HG02884 (cell line): ENCODE data around the gene RIMBP2.

Source experiments
- ATAC-seq: cut with Tn5 transposase; IDR thresholded peaks from one replicate; pipeline ENCODE4 v1.9.1; 2021; ENCODE audit warnings: mild to moderate bottlenecking, moderate library complexity; ENCODE audit not compliant: unreplicated experiment

RIMBP2 gene

DNA sequence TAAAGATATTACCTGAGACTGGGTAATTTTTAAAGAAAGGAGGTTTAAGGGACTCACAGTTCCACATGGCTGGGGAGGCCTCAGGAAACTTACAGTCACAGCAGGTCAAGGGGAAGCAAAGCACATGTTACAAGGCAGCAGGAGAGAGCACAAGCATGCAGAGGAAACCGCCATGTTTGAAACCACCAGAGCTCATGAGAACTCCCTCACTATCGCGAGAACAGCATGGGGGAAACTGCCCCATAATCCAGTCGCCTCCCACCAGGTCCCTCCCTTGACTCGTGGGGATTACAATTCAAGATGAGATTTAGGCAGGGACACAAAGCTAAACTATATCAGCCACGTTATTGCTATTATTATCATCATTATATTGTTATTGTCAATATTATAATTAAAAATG, 138.7 kb downstream of the RIMBP2 start:
- no peak for ATAC-seq

DNA sequence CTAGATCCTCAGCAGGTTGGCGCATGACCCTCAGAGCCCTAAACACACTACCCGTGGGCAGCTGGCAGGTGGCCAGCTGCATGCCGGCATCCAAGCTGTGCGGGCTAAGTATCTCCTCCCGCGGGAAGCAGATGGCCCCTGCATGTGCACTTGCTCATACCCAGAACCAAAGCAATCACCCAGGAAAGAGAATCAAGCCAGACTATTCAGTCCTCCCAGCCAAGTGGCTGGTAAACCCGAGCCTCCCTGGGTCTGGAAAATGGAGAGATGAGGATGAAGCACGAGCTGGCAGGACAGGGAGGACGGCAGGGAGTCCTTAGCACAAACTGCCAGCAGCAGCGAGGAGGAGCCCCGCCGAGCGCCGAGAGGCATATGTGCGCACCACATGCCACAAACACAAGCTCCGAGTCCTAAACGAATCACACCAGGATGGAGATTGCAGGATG, 139.7 kb downstream of the RIMBP2 start:
- ATAC-seq: no peak

DNA sequence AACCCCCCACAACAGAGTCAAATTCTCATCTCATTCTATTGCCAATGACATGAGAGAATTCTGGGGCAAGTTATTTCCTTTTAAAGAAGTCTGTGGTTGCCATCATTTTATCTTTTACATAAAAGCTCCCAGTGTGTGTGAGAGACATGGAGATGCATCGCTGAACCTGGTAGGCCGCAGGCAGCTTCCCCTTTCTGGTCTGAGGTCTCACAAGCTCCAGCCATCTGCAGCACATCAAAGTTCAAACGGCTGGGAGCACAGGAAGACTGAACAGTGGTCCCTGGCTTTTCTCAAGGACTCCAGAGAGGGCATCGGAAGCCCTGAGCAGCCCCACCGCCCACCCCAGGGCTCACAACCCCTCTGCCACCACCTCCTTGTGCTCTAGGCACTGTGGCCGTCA, 141.7 kb downstream of the RIMBP2 start:
- no peak for ATAC-seq

DNA sequence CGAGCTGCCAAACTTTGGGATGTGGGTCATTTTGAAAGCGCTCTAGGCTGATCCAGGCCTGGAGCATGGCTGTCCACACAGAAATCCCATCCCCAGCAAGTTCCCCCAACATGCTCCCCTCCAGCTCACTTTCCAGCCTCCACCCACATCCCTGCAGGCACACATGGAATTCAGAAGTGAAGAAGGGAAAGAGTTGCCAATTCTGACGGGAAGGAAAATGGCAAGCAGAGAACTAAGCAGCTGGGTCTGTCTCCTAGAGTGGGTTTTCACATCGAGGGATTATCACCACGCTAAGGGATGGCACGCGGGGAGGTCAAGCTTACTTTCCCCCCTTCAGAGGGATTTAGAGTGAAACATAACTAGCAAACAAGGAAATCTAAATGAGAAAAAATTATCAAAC, 142.3 kb downstream of the RIMBP2 start:
- no peak for ATAC-seq

DNA sequence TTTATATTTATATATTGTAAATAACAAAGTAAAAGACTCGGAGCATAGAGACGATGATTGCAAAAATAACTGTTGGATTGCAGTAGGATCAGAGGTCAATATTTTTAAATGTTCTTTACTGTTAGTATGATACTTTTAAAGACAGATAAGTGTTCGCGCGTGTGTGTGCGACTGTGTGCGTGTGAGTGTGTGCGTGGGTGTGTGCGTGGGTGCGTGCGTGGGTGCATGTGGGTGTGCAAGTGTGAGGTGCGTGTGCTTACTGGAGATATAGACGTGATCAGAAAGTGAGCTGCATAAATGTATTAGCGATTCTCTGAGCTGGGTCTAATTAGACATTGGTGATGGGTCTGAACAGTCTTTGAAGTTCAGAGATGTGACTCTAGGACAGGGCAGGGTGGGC, 142.9 kb downstream of the RIMBP2 start:
- ATAC-seq: no peak

DNA sequence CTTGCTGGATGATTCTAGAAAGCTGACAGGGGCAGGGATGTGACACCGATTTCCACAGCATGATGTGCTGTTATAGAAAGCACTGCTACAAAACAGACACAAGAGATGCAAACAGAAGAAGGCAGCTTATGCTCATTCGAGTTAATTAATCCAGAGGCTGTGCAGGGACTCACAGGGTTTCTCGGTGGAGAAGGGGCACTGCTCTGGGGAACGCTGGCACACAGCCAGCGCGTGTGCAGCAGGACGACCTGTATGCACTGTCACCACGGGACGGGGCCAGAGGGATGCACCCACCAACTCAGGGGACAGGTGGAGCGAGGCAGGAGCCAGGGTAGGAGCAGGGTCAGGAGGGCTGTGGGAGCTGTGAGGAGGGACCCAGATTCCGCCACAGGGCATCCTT, 143.5 kb downstream of the RIMBP2 start:
- ATAC-seq: no peak

DNA sequence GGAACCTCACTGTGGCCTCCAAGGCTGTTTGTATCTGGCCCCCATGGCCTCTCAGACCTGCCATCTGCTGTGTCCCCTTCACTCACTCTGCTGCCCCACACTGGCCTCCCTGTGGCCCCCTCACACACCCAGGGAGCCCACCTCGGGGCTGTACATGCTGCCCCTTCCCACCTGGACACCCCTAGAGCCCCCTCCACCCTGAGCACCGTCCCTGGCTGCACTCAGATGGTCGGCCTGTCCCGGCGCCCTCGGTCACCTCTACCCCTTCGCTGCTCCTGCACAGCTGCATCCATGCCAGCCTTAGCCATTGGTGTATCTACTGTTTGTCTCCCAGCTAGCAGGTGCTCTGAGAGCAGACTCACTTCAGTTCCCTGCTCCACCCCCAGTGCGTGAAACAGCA, 144.4 kb downstream of the RIMBP2 start:
- no peak for ATAC-seq

DNA sequence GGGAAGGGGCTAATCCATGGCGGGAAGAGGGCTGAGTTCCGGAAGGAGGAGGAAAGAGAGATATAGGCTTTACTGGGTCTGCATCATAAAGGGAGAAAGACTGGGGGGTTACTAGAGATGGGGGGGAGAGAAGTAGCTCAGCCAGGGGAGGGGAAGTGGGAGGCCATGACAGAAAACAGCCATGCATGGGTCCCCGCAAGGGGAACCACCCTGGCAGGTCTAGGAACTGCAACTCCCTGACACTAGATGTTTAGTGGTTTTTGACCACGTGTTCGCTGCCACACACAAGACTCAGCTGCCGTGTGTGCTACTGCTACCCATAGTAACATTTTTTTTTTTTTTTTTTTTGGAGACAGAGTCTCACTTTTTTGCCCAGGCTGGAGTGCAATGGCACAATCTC, 145.0 kb downstream of the RIMBP2 start:
- no peak for ATAC-seq

DNA sequence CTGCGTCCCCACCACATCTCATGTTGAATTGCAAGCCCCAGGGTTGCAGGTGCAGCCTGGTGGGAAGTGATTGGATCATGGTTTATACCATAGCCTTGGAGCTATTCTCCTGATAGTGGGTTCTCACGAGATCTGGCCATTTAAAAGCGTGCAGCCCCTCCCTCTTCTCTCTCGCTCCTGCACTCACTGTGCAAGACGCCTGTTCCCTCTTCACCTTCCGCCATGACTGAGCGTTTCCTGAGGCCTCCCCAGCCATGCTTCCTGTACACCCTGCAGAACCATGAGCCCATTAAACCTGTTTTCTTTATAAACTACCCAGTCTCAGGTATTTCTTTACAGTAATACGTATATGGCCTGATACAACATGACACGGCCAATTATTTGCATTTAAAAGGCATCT, 146.6 kb downstream of the RIMBP2 start:
- ATAC-seq: no peak

DNA sequence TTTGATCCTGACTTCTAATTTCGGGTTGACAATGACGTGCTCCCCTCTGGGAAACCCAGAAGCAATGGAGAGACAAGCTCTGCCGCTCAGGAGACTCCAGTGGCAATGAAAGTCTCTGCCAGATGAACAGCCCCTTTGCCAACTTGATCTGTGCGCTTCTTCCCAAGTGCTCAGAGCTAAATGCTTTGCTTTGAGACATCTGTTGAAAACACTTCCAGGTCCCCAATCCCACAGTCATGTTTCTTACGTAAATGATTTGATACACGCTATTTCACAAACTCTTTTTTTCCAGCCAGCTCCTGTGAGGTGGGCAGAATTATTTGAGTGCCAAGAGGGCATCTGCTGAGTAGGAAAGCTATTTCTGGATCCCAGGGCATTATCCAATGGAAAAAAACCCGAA, 147.6 kb downstream of the RIMBP2 start:
- ATAC-seq: no peak

DNA sequence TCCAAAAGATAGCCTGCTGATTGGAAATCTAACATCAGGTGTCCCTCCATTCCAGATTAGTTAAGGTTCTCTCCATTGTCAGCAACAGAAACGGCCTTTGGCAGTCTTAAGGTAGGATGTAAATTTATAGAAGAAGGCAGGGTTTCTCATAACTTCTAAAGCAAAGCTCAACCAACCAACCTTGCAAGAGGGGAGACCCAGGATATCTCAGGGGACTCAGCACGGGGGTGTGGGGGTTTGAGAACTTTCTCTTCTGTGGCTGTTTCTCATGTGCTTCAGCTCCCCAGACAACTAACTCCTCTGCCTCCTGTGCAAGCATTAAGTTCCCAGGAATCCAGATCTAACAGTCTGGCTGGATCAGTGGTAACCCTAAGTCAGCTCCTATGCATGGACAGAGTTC, 148.1 kb downstream of the RIMBP2 start:
- no peak for ATAC-seq

DNA sequence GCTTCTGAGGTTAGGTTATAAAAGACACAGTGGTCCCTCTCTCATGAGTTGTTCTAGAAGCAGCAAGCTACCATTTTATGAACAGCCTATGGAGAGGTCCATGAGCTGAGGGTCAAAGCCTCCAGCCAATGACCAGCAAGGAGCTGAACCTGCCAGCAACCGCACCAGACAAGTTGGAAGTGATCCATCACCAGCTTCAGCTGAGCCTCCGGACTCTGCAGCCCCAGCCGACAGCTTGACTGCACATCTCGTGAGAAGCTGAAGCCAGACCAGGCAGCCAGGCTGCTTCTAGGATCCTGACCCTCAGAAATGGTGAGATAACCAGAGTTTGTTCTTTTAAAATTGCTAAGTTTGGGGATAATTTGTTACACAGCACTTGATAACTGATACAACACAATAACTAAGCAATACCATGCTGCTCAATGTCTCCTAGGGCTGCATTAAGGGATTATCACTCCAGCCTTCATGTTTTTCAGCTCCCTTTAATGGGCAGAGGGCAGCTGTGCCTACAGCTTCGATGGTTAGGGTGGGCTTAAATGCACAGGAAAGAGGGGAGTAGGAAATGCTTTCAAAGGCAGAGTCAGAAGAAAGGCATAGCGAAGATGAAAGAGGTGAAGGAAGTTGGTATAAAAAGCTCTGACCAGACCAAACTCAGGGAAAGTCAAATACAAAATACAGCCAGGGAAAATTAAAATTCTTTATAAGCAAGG, 149.5 kb downstream of the RIMBP2 start:
- no peak for ATAC-seq

DNA sequence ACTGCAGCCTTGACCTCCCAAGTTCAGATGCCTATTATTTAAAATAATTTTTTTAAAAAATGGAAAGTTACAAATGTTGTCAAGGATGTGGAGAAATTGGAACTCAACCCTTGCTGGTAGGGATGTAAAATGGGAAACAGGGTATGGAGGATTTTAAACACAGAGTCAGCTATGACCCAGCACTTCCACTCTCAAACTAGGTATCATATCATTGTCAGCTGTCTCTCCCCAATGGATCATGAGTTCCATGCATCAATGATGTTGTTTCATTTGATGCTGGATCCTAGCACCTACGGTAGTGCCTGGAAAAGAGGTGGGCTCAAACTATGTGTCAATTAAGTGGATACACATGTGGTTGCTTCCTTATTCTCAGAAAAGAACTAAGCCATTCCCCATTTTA, 150.9 kb downstream of the RIMBP2 start:
- no peak for ATAC-seq

DNA sequence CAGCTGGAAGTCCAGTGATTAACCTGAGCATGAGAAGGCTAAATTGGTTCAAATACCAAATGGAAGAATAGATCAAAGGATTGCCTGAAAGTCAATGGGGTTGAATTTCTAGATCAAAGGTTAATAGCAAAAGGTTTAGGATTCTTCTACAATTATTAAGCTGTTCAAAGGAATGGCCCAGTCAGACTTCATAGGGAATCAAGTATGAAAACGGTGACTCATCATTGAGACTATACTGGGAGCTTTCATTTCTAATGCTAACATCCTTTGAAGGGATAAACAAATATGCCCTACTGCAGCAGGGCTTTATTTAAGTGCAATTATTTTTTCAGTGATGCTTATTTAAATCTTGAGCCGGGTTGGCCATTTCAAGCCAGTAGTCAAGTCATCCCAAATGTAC, 152.8 kb downstream of the RIMBP2 start:
- ATAC-seq: no peak

DNA sequence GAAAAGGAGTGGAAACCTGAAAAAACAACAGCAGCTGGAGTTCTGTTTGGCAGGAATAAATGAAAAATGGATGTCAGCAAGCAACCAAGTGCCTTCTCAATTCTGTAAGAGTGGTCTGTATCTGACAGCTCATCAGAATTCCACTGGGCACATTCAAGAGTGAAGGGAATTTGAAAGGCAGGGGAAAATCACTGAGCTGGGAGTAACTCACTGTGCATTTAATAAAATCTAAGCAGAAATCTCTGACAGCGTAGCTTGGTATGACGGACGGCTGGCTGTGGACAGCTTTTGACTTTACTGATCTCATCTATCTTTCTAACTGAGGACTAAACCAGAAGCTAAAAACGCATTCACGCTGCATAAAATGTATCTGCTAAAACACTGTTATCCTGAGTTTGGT, 153.4 kb downstream of the RIMBP2 start:
- no peak for ATAC-seq

DNA sequence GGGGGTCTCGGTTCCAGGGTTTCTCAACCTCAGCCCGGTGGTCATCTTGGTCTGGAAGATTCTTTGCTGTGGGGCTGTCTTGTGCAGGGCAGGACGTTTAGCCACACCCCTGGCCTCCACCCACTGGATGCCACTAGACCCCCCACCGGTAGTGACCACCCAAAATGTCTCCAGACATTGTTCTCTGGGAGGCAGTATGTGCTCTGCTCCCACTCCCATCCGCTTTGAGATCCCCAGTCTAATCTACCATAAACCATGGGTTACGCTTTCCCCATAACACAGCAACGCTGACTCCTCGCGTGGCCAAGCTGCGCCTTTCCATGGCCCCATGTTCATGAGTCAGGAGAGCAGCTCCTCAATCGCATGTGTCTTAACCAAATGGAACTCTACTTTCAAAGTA, 155.8 kb downstream of the RIMBP2 start:
- no peak for ATAC-seq

DNA sequence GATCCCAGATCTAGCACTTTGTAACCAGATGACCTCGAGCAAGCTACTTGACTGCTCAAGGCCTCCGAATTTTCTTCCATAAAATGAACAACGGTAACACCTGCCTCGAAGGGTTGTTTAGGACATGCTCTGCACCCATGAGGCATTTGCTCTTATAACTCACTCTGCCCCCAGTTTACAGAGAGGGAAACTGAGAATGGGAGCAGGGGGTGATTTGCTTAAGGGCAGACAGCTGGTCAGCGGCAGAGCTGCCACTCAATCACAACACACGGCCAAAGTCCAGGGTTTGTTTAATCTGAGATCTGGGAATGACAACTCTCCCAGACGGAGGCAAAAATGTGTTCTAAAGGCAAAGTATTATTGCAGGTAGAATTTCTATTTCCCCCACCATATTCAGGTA, 156.3 kb downstream of the RIMBP2 start:
- ATAC-seq: no peak

DNA sequence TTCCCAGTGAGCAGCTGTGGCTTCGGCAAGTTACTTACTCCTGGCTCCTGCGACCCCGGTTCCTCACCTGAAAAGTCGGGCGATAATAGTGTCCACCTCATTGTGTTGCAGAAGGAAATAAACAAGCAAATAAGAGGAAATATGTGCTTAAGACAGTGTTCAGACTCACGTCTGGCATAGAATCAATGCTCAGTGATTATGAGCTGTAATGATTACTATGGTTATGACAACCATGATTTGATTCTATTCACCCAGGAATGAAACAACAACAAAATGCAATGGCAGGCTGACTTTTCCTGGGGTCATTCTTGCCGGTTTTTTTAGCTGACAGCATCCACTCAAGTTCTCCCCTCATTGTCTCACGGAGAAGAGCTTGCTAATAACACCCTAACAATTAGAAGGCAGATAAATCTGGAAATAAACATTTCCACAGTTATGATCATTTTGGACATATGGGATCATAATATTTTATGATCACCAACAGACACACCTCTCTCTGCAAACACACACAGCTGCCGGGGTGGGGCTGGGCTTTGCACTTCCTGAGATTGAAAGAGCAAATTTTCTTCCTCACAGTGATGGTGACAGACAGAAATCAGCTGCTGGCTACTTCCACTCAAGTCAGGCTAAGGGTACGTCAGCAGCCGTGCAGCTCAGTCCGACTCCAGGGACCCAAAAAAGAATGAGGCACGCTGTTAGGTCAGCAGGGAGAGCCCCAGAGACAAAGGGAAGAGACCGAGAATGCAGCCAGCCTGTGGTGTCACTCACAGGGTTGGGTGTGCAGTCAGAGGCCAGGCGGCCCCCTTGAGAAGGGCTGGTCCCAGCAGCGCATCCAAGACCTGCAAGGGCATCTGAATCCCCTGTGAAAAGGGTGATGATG, 158.0 kb downstream of the RIMBP2 start:
- no peak for ATAC-seq

DNA sequence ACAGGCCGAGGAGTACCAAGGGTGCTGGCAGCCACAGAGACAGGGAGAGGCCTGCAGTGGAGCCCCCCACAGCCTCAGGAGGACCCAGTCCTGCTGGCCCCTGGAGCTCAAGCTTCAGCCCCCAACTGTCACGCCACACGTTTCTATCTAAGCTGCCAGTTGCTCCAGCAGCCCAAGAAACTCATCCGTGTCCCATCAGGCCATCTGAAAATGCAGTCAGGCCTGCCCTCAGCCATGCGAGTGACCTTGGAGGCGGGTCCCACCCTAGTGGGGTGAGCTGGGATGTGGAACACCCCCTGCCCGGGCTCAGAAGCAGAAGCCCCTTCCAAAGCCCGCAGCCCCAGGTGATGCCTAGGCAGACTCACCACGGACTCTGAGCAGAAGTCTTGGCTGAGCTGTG, 158.9 kb downstream of the RIMBP2 start:
- ATAC-seq: no peak

DNA sequence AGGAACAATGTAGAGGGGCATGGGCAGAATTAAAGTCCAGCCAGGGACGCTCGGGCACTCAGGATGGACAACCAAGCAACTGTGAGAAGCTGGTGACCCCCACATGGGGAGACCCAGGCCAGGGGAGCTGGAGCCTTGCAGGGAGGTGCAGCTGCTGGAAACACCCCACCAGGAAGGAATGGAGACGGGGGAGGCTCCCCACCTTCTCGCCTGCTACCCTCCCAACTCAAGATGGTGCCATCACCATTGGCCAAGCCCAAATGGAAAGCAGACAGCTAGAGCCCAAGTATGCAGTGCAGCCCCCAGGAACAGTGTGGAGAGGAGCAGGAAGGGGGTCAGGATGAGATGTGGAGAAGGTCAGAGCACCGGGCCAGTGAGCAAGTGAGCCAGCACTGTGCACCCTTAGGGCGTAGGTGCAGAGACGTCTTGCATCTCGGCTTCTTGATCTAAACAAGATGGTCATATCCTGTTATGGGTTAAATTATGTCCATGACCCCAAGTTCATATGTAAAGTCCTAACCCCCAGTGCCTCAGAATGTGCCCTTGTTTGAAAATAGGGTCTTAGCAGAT, 159.5 kb downstream of the RIMBP2 start:
- no peak for ATAC-seq

DNA sequence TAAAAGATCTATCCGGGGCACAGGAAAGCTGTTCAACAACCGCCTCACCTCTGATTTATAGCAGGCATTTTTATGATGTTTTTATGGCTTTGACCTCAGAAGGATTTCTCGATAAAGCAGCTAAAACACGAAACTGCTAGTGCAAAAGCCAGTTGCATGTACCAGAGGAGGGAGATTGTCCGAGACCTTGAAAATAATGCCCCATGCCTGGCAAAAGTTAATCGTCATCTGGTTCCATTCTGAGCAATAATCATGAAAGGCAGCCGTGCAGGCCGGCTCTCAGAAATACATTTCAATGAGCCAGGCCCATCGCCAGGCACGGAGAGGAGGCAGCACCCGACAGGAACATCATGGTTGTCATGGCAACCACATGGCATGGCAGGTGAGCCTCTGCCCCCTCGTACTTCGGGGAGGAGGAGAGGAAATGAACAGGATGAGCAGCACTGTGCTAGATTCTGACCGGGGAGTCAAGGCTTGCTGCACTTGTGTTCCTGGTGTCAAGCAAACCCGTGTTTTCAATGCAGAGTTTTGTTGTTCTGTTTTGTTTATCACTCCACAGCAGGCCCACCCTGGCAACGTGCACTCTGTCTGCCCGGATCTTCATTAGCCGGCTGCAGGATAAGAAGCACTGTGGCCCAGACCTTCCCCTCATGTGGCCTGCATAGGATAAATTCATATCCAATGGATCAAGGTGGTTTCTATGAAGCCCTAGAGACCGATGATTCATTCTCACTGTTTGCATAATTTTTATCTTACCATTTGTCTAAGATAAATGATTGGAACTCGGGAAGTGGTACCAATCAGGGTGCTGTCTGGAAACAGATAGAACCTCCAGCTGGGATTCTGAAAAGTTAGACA, 160.2 kb downstream of the RIMBP2 start:
- ATAC-seq: no peak
